ENCODE measurements around the gene METTL21C. TPM values are rescaled to one million over a fixed set of nuclear protein-coding genes. Genes with fewer than 3 reads are reported as not detected.

Gene METTL21C
- total RNA-seq, 4 donors from 2014 or later: not detected

GRCh38 chr13:102682211-102682610, 12.6 kb downstream of the METTL21C start:
- Histone ChIP-seq H3K27me3 (no peaks in the 10 kb centered on the region), H3K27ac (replicated peaks in 1 of 4) (no peak overlapping the region), H3K36me3 (peaks cover 12 to 32% (median 26%) of the 10 kb centered on the region in 4 donors), H3K9me3 (no peaks in the 10 kb centered on the region), H3K4me1 (no peaks in the 10 kb centered on the region), H3K4me3 (no peak overlapping the region)
- WGBS: 76% methylated on average over 4 of the region's 4 CpGs
- no peak for TF ChIP-seq POLR2AphosphoS5 (IDR thresholded peaks at IDR 0.05)
- no peak for TF ChIP-seq POLR2A (IDR thresholded peaks at IDR 0.05; ENCODE audit: low read depth)
- no peak for TF ChIP-seq EP300 (IDR thresholded peaks at IDR 0.05)
- TF ChIP-seq CTCF (IDR thresholded peaks at IDR 0.05): no peak
- intact Hi-C loops (cut with DNase I): no loop called here
- DNase-seq (ENCODE audit: extremely low spot score): no peak

GRCh38 chr13:102680842-102681740, 13.8 kb downstream of the METTL21C start:
- Histone ChIP-seq H3K36me3 (peaks cover 23 to 43% (median 32%) of the 10 kb centered on the region in 4 donors), H3K27me3 (no peaks in the 10 kb centered on the region), H3K27ac (replicated peaks in 1 of 4) (no peak overlapping the region), H3K4me1 (no peaks in the 10 kb centered on the region), H3K4me3 (no peak overlapping the region), H3K9me3 (no peaks in the 10 kb centered on the region)
- DNase-seq (ENCODE audit: extremely low spot score): no peak
- no peak for TF ChIP-seq EP300 (IDR thresholded peaks at IDR 0.05)
- no peak for TF ChIP-seq POLR2A (IDR thresholded peaks at IDR 0.05; ENCODE audit: low read depth)
- TF ChIP-seq POLR2AphosphoS5 (IDR thresholded peaks at IDR 0.05): no peak
- no peak for TF ChIP-seq CTCF (IDR thresholded peaks at IDR 0.05)
- WGBS: 70% methylated on average over 5 of the region's 5 CpGs
- intact Hi-C loops (cut with DNase I): no loop called here

- TF ChIP-seq POLR2A (IDR thresholded peaks at IDR 0.05; ENCODE audit: low read depth) (no peak), CTCF (IDR thresholded peaks at IDR 0.05) (no peak), EP300 (IDR thresholded peaks at IDR 0.05) (no peak), POLR2AphosphoS5 (IDR thresholded peaks at IDR 0.05) (no peak)
- peaks cover 27 to 51% (median 40%) of the 10 kb centered on the region in 4 donors for H3K36me3 ChIP-seq
- no peak overlapping the region for H3K27ac ChIP-seq (replicated peaks in 1 of 4)
- no peak for DNase-seq (ENCODE audit: extremely low spot score)
- no peaks in the 10 kb centered on the region for H3K9me3 ChIP-seq
- no peaks in the 10 kb centered on the region for H3K4me1 ChIP-seq
- no peak overlapping the region for H3K4me3 ChIP-seq
- no peaks in the 10 kb centered on the region for H3K27me3 ChIP-seq
- intact Hi-C loops (cut with DNase I): no loop called here
- WGBS: 82% methylated on average over 4 of the region's 4 CpGs
These were observed 14.6 kb downstream of the METTL21C start for GRCh38 chr13:102680133-102680717.

- no peak for DNase-seq (ENCODE audit: extremely low spot score)
- H3K27me3 ChIP-seq: no peaks in the 10 kb centered on the region
- H3K36me3 ChIP-seq: peaks cover 31 to 58% (median 44%) of the 10 kb centered on the region in 4 donors
- H3K4me1 ChIP-seq: no peaks in the 10 kb centered on the region
- TF ChIP-seq POLR2AphosphoS5 (IDR thresholded peaks at IDR 0.05): no peak
- H3K9me3 ChIP-seq: no peaks in the 10 kb centered on the region
- 89% methylated on average over 3 of the region's 3 CpGs for WGBS
- intact Hi-C loops (cut with DNase I): no loop called here
- H3K4me3 ChIP-seq: no peak overlapping the region
- H3K27ac ChIP-seq (replicated peaks in 1 of 4): no peak overlapping the region
These were observed 15.3 kb downstream of the METTL21C start for GRCh38 chr13:102679449-102680132.

Measured in esophagus muscularis mucosa (tissue), 4 donors.